Measurements from ENCODE around the gene CD48.
"Not testable (repeated sequence)": the region's sequence is repeated elsewhere in the genome, so short reads cannot be mapped to it uniquely, and the experiment has no call there.

Gene CD48

GRCh38 chr1:160741612-160742348 is 30.2 kb upstream of the CD48 start:
- no peak for DNase-seq (ENCODE audit: low read depth)

- no peak for DNase-seq (ENCODE audit: low read depth)
These were observed 29.5 kb upstream of the CD48 start for GRCh38 chr1:160741092-160741501.

GRCh38 chr1:160740133-160740688 is 28.6 kb upstream of the CD48 start:
- DNase-seq (ENCODE audit: low read depth): no peak

- peak; percentile 17 for DNase-seq (ENCODE audit: low read depth)
These were observed 27.5 kb upstream of the CD48 start, which contains the start of gene SLAMF7 for GRCh38 chr1:160739098-160739511. Gene SLAMF7 (plus strand): TSS chr1:160739247. CDS start chr1:160739302, 55 bp downstream.

GRCh38 chr1:160738271-160738670 is 26.6 kb upstream of the CD48 start:
- no peak for DNase-seq (ENCODE audit: low read depth)

- no peak for DNase-seq (ENCODE audit: low read depth)
These were observed 22.7 kb upstream of the CD48 start for GRCh38 chr1:160734301-160734700.

GRCh38 chr1:160733898-160734297 is 22.3 kb upstream of the CD48 start:
- DNase-seq (ENCODE audit: low read depth): no peak

GRCh38 chr1:160731990-160732389 is 20.4 kb upstream of the CD48 start:
- DNase-seq (ENCODE audit: low read depth): no peak

- DNase-seq (ENCODE audit: low read depth): not testable (repeated sequence)
These were observed 19.9 kb upstream of the CD48 start for GRCh38 chr1:160731564-160731963.

GRCh38 chr1:160727316-160727640 is 15.7 kb upstream of the CD48 start:
- no peak for DNase-seq (ENCODE audit: low read depth)

- DNase-seq (ENCODE audit: low read depth): peak; percentile 76
These were observed 15.1 kb upstream of the CD48 start for GRCh38 chr1:160726498-160727315.

- peak; percentile 11 for DNase-seq (ENCODE audit: low read depth)
These were observed 14.5 kb upstream of the CD48 start for GRCh38 chr1:160726114-160726497.

- no peak for DNase-seq (ENCODE audit: low read depth)
These were observed 13.0 kb upstream of the CD48 start for GRCh38 chr1:160724465-160725242.

GRCh38 chr1:160723332-160723731 is 11.7 kb upstream of the CD48 start:
- DNase-seq (ENCODE audit: low read depth): no peak

GRCh38 chr1:160722726-160723125 is 11.1 kb upstream of the CD48 start:
- no peak for DNase-seq (ENCODE audit: low read depth)

GRCh38 chr1:160721473-160721872 is 9.9 kb upstream of the CD48 start:
- DNase-seq (ENCODE audit: low read depth): no peak

GRCh38 chr1:160720356-160721085 is 8.9 kb upstream of the CD48 start:
- peak; percentile 14 for DNase-seq (ENCODE audit: low read depth)

GRCh38 chr1:160718210-160718609 is 6.6 kb upstream of the CD48 start:
- no peak for DNase-seq (ENCODE audit: low read depth)

GRCh38 chr1:160717306-160717705 is 5.7 kb upstream of the CD48 start:
- no peak for DNase-seq (ENCODE audit: low read depth)

GRCh38 chr1:160716013-160716412 is 4.4 kb upstream of the CD48 start:
- no peak for DNase-seq (ENCODE audit: low read depth)

- DNase-seq (ENCODE audit: low read depth): not testable (repeated sequence)
These were observed 2.5 kb upstream of the CD48 start for GRCh38 chr1:160714034-160714648.

Measured in iris pigment epithelial cell (primary cell).